Adrenal gland (tissue), 12 donors: ENCODE measurements around the gene RAX. TPM values are rescaled to one million over a fixed set of nuclear protein-coding genes. Genes with fewer than 3 reads are reported as not detected.

Experiments used
- DNase-seq, 7 donors: peaks; one replicate each; pipeline ENCODE4 v3.0.0-alpha.2; 2019 to 2020
- H3K27ac ChIP-seq, 5 donors: fragments of 200-600 bp; sonication (generic) in 4 of 5; 1 replicate in 3 of 5; 2 replicates in 2 of 5; pipeline versions ENCODE4 v1.5.1 to v1.8.0; 2016 to 2020; ENCODE audit warnings: mild to moderate bottlenecking in 1 of 5
- H3K27me3 ChIP-seq: fragments of 200-600 bp; 2 replicates; pipeline ENCODE4 v1.8.0; 2021
- H3K36me3 ChIP-seq, 2 donors: fragments of 200-600 bp; replicated peaks in 1 of 2; 1 replicate in 1 of 2; 2 replicates in 1 of 2; pipeline versions ENCODE4 v1.5.1 to v1.8.0; 2018 to 2022
- H3K4me1 ChIP-seq, 2 donors: fragments of 200-600 bp; replicated peaks in 1 of 2; 1 replicate in 1 of 2; 2 replicates in 1 of 2; pipeline versions ENCODE4 v1.5.1 to v1.8.0; 2018 to 2021
- H3K4me3 ChIP-seq, 4 donors: fragments of 200-600 bp; sonication (generic) in 3 of 4; one replicate each; pipeline ENCODE4 v1.5.1; 2016 to 2018
- H3K9me3 ChIP-seq, 3 donors: fragments of 200-600 bp; sonication (generic) in 1 of 3; replicated peaks in 1 of 3; 1 replicate in 2 of 3; 2 replicates in 1 of 3; pipeline versions ENCODE4 v1.5.1 to v1.8.0; 2016 to 2021
- CTCF ChIP-seq, 6 experiments: fragments of 450-650 bp in 4 of 6; fragments of 200-600 bp in 2 of 6; sonication (generic) in 1 of 6; IDR thresholded peaks; 1 replicate in 5 of 6; 2 replicates in 1 of 6; pipeline versions ENCODE4 v1.5.1 to v1.8.0; 2016 to 2021; ENCODE audit warnings: antibody characterized with exemption in 6 of 6, mild to moderate bottlenecking in 2 of 6, moderate library complexity in 1 of 6
- POLR2A ChIP-seq, 2 donors: fragments of 450-650 bp; IDR thresholded peaks; one replicate each; pipeline ENCODE4 v1.6.1; 2017; ENCODE audit warnings: antibody characterized with exemption in 2 of 2, mild to moderate bottlenecking in 2 of 2, moderate library complexity in 1 of 2
- WGBS, 4 donors: extraction: QIAGEN DNeasy Blood & Tissue Kit in 2 of 4; methylation state at CpG; one replicate each; pipeline versions ENCODE4 v1.1.5 to v1.1.7; 2013 to 2017; 5-methylcytosine and 5-hydroxymethylcytosine counted together
- intact Hi-C, 2 donors: fragments of 100-400 bp; cut with DNase I; formaldehyde crosslinking; loops; one replicate each; pipeline versions ENCODE4 v1.14.1 to v1.15.0; 2022 to 2023
- polyA plus RNA-seq, 3 donors: library from polyadenylated mRNA; stranded (reverse); fragments of 200-250 nt in 2 of 3; fragments of 350-450 nt in 1 of 3; fragmentation: Illumina TruSeq in 1 of 3; extraction: RNeasy Lipid Tissue Mini Kit (QIAGEN cat#74804) in 1 of 3; gene quantifications; one replicate each; pipeline ENCODE4 v1.2.3, GENCODE V29; 2013 to 2014
- total RNA-seq, 9 donors: library from RNA; depleted of rRNA in 4 of 9; stranded (reverse); fragments of >200 nt in 4 of 9; fragments of 120-200 nt in 1 of 9; fragmentation: NEBNext Ultra II Directional in 1 of 9; extraction: Animal tissue kit (Norgen Biotek cat#: 25700) in 1 of 9; gene quantifications; one replicate each; pipeline versions ENCODE4 v1.1.0 to v1.2.4, GENCODE V29; 2013 to 2023
- donor health status: healthy with polysubstance abuse.
- donor health status: Bipolar disorder and iron deficiency.
- donor health status: DM: yes; HTN: yes; CAD: no.
- donor health status: DM: no; HTN: no; CAD: no.
- donor health status: DM: no; HTN: no; CAD: no.
- donor health status: DM: yes; HTN: yes; CAD: no.

RAX gene
- total and polyA plus RNA-seq, 12 donors = not detected

- peaks cover 39% of the 10 kb centered on the region for H3K27me3 ChIP-seq
- WGBS, 4 donors = 59 to 72% (median 66%) methylated on average over 6 of the region's 6 CpGs
- no peak overlapping the region for H3K27ac ChIP-seq
- no peak overlapping the region for H3K4me3 ChIP-seq
- TF ChIP-seq POLR2A (IDR thresholded peaks at IDR 0.05) = no peak
- TF ChIP-seq CTCF (IDR thresholded peaks at IDR 0.05) = no peak
- no peaks in the 10 kb centered on the region for H3K9me3 ChIP-seq
- no peak for DNase-seq
- H3K36me3 ChIP-seq = no peaks in the 10 kb centered on the region
- intact Hi-C loops = no loop called here
- no peaks in the 10 kb centered on the region for H3K4me1 ChIP-seq
These were observed 55.2 kb downstream of the RAX start for GRCh38 chr18:59218018-59218417.

Other genes with a start within 250 kb of the RAX start
- gene SEC11C, start 133.6 kb downstream of the RAX start, total RNA-seq = 100 to 1,000 TPM in 3 of 9 donors, 10 to 100 TPM in 6; 41.7 to 146 (median 66.5) TPM
- 100 to 1,000 TPM in 1 of 3 donors, 10 to 100 TPM in 2; 31.5 to 392 (median 31.9) TPM for gene SEC11C, start 133.6 kb downstream of the RAX start, polyA plus RNA-seq
- under 1 TPM in 1 of 9 donors, not detected in 8; 0.74 TPM for gene GRP, start 53.3 kb downstream of the RAX start, total RNA-seq
- 1 to 10 TPM in 1 of 3 donors, under 1 TPM in 1, not detected in 1; 0.20 to 1.2 TPM for gene GRP, start 53.3 kb downstream of the RAX start, polyA plus RNA-seq
- under 1 TPM in 1 of 9 donors, not detected in 8; 0.11 TPM for gene CPLX4, start 45.2 kb upstream of the RAX start, total RNA-seq
- not detected for gene CPLX4, start 45.2 kb upstream of the RAX start, polyA plus RNA-seq
- 100 to 1,000 TPM in 4 of 9 donors, 10 to 100 TPM in 5; 75.9 to 186 (median 90.2) TPM for gene LMAN1, start 85.8 kb upstream of the RAX start, total RNA-seq
- gene LMAN1, start 85.8 kb upstream of the RAX start, polyA plus RNA-seq = 100 to 1,000 TPM in 1 of 3 donors, 10 to 100 TPM in 2; 14.3 to 102 (median 20.2) TPM